Measurements from ENCODE around the gene CPNE6.

The CPNE6 gene

DNA sequence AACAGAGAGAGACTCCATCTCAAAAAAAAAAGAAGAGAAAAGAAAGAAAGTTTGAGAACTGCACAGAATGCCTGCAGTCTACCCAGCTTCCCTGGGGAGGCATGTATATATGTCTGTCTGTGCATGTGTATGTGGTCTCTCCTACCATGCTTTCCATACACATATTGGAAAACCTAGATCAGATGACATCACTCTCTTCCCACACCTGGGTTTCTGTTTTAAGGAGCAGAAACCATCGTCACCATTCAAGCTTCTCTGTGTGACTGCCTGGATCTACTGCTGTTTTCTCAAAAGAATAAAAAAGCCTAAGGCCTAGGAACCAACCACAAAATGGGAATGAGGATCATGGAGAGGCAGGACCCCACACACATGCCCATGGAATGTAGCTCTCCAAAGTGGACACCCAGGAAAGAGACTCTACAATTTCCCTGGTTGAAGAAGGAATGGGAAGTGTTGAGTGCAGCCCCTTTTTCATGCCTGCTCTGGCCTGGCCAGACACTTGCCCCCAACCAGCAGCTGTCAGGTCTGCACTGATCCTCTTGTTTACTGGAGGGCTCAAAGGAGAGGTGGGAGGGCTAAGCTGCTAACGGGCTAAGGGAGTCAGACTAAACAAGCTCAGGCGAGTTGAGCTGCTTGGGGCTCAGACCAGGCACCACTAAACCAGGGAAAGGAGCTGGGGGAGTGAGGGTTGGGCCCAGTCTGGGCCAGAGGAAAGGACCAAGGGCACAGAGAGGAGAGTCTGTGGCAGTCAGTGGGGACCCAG, 15.0 kb downstream of the CPNE6 start:
- Histone ChIP-seq H3K9me3 (ENCODE audit: low read length) (no peaks in the 10 kb centered on the region), H3K4me3 (ENCODE audit: low read depth, low read length, poor library complexity, severe bottlenecking) (no peak overlapping the region), H3K27ac (ENCODE audit: low read depth, low read length, poor library complexity, severe bottlenecking) (no peak overlapping the region), H3K27me3 (ENCODE audit: insufficient read depth, low read length) (0 out of 2 replicates have a peak, but pooled peaks cover 7% of the 10 kb centered on the region), H3K4me2 (ENCODE audit: low read length) (no peak overlapping the region), H3K9me2 (ENCODE audit: low read depth, low read length) (no peaks in the 10 kb centered on the region), H3F3A (ENCODE audit: insufficient read depth, low read length) (no peaks in the 10 kb centered on the region), H3K9ac (ENCODE audit: low read length) (no peak overlapping the region), H2AFZ (ENCODE audit: low read length) (no peak overlapping the region), H3K79me2 (ENCODE audit: insufficient read depth, low read length) (no peaks in the 10 kb centered on the region), H3K4me1 (ENCODE audit: insufficient read depth, low read length, severe bottlenecking) (peaks cover 4% of the 10 kb centered on the region), H3K36me3 (ENCODE audit: insufficient read depth, low read length) (no peaks in the 10 kb centered on the region), H4K20me1 (ENCODE audit: insufficient read depth, low read length) (no peaks in the 10 kb centered on the region)
- TF ChIP-seq, protein P1, sequence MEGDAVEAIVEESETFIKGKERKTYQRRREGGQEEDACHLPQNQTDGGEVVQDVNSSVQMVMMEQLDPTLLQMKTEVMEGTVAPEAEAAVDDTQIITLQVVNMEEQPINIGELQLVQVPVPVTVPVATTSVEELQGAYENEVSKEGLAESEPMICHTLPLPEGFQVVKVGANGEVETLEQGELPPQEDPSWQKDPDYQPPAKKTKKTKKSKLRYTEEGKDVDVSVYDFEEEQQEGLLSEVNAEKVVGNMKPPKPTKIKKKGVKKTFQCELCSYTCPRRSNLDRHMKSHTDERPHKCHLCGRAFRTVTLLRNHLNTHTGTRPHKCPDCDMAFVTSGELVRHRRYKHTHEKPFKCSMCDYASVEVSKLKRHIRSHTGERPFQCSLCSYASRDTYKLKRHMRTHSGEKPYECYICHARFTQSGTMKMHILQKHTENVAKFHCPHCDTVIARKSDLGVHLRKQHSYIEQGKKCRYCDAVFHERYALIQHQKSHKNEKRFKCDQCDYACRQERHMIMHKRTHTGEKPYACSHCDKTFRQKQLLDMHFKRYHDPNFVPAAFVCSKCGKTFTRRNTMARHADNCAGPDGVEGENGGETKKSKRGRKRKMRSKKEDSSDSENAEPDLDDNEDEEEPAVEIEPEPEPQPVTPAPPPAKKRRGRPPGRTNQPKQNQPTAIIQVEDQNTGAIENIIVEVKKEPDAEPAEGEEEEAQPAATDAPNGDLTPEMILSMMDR (IDR thresholded peaks at IDR 0.05; ENCODE audit: low read length): no peak
- no peak for TF ChIP-seq EZH2 (IDR thresholded peaks at IDR 0.05; ENCODE audit: borderline replicate concordance, low read length)

DNA sequence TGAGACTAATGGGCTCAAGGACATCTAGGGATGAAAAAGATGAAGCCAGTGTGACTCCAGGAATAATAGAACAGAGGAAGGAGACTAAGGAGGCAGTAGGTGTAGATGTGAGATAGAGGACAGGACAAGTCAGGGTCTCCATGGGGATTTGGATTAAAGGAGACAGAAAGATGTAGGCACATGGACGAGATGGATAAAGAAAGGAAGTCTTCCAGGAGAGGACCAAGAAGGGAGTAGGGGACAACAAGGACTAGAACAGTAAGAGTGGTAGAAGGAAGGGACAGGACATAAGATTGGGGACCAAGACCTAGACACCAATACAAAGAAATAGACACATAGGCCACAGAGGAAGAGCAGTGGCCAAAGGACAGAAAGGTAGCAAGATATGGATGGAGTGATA, 15.6 kb downstream of the CPNE6 start:
- Histone ChIP-seq H3K79me2 (ENCODE audit: insufficient read depth, low read length) (no peaks in the 10 kb centered on the region), H4K20me1 (ENCODE audit: insufficient read depth, low read length) (no peaks in the 10 kb centered on the region), H2AFZ (ENCODE audit: low read length) (no peak overlapping the region), H3K9me2 (ENCODE audit: low read depth, low read length) (no peaks in the 10 kb centered on the region), H3K36me3 (ENCODE audit: insufficient read depth, low read length) (no peaks in the 10 kb centered on the region), H3K4me1 (ENCODE audit: insufficient read depth, low read length, severe bottlenecking) (no peaks in the 10 kb centered on the region), H3K9me3 (ENCODE audit: low read length) (no peaks in the 10 kb centered on the region), H3K4me2 (ENCODE audit: low read length) (no peak overlapping the region), H3K4me3 (ENCODE audit: low read depth, low read length, poor library complexity, severe bottlenecking) (no peak overlapping the region), H3K27me3 (ENCODE audit: insufficient read depth, low read length) (0 out of 2 replicates have a peak, but pooled peaks cover 7% of the 10 kb centered on the region), H3F3A (ENCODE audit: insufficient read depth, low read length) (no peaks in the 10 kb centered on the region), H3K9ac (ENCODE audit: low read length) (no peak overlapping the region), H3K27ac (ENCODE audit: low read depth, low read length, poor library complexity, severe bottlenecking) (no peak overlapping the region)
- TF ChIP-seq, protein P1 (IDR thresholded peaks at IDR 0.05; ENCODE audit: low read length): no peak

DNA sequence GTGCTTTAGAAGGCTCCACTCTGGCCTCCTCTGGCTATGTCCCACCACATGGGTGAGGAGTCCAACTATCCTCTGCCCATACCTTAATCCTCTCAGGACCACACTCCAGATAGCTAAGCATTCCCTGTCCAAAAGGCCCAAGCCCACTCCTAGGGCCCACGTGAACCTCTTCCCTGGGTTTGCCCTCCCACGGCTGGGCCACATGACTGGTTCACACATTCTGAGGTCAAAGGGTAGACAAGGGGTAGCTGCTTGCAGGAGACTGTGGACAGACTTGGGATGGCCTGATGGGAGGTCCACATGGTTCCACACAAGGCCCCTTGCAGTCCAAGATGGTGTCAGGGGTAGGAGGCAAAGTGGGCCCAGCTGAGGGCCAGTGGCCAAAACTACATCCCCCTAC, 16.7 kb downstream of the CPNE6 start:
- Histone ChIP-seq H3K4me1 (ENCODE audit: insufficient read depth, low read length, severe bottlenecking) (no peaks in the 10 kb centered on the region), H3K79me2 (ENCODE audit: insufficient read depth, low read length) (no peaks in the 10 kb centered on the region), H3K9ac (ENCODE audit: low read length) (no peak overlapping the region), H3K9me3 (ENCODE audit: low read length) (no peaks in the 10 kb centered on the region), H2AFZ (ENCODE audit: low read length) (no peak overlapping the region), H3F3A (ENCODE audit: insufficient read depth, low read length) (no peaks in the 10 kb centered on the region), H3K27ac (ENCODE audit: low read depth, low read length, poor library complexity, severe bottlenecking) (no peak overlapping the region), H3K27me3 (ENCODE audit: insufficient read depth, low read length) (no peaks in the 10 kb centered on the region), H4K20me1 (ENCODE audit: insufficient read depth, low read length) (no peaks in the 10 kb centered on the region), H3K4me2 (ENCODE audit: low read length) (no peak overlapping the region), H3K9me2 (ENCODE audit: low read depth, low read length) (no peaks in the 10 kb centered on the region), H3K4me3 (ENCODE audit: low read depth, low read length, poor library complexity, severe bottlenecking) (no peak overlapping the region), H3K36me3 (ENCODE audit: insufficient read depth, low read length) (no peaks in the 10 kb centered on the region)
- TF ChIP-seq EZH2 (IDR thresholded peaks at IDR 0.05; ENCODE audit: borderline replicate concordance, low read length): no peak
- TF ChIP-seq, protein P1 (IDR thresholded peaks at IDR 0.05; ENCODE audit: low read length): no peak

Measured in OCI-LY1 (cell line).